Gastroesophageal sphincter (tissue), 3 donors: ENCODE results near the gene PPP2R2B.

Experiments used
- CTCF ChIP-seq, 4 experiments: fragments of 200-600 bp in 2 of 4; fragments of 450-650 bp in 2 of 4; sonication (generic) in 1 of 4; IDR thresholded peaks; one replicate each; pipeline ENCODE4 v1.5.1; 2017 to 2019; ENCODE audit warnings: antibody characterized with exemption in 4 of 4, mild to moderate bottlenecking in 2 of 4, moderate library complexity in 2 of 4
- POLR2A ChIP-seq, 2 donors: fragments of 450-650 bp; IDR thresholded peaks; one replicate each; pipeline ENCODE4 v1.6.1; 2017; ENCODE audit warnings: antibody characterized with exemption in 2 of 2, mild to moderate bottlenecking in 2 of 2, moderate library complexity in 1 of 2

GRCh38 chr5:146726891-146727290 is 151.7 kb downstream of the PPP2R2B start:
- TF ChIP-seq POLR2A (IDR thresholded peaks at IDR 0.05) (no peak), CTCF (IDR thresholded peaks at IDR 0.05) (no peak)
